GM23338 (cell line): ENCODE data around the gene SLC35F4.

Experiments
- EZH2phosphoT487 ChIP-seq: fragments of 200-600 bp; sonication (generic); IDR thresholded peaks from one replicate; pipeline ENCODE4 v1.8.1; 2018; ENCODE audit warnings: antibody characterized with exemption; ENCODE audit not compliant: unreplicated experiment
- POLR2AphosphoS5 ChIP-seq: IDR thresholded peaks from 2 replicates; pipeline ENCODE4 v1.6.1; 2016; ENCODE audit warnings: antibody characterized with exemption, low read depth
- ZNF331 ChIP-seq: fragments of 250-450 bp; sonication (Bioruptor Pico); IDR thresholded peaks from 2 replicates; pipeline ENCODE4 v1.5.0; 2020; ENCODE audit warnings: low read depth, mild to moderate bottlenecking, moderate library complexity
- TF ChIP-seq, protein P1 (sequence below): IDR thresholded peaks from one replicate; pipeline ENCODE4 v1.6.1; 2018; ENCODE audit warnings: antibody characterized with exemption; ENCODE audit not compliant: unreplicated experiment
- TF ChIP-seq, protein P2 (sequence below), 2 experiments: fragments of 200-600 bp in 1 of 2; sonication (generic) in 1 of 2; conservative IDR thresholded peaks; 2 replicates each; pipeline versions ENCODE4 v1.5.1 to v1.6.1; 2016 to 2017; ENCODE audit warnings: antibody characterized with exemption in 2 of 2, low read depth in 2 of 2, mild to moderate bottlenecking in 2 of 2, moderate library complexity in 1 of 2

DNA sequence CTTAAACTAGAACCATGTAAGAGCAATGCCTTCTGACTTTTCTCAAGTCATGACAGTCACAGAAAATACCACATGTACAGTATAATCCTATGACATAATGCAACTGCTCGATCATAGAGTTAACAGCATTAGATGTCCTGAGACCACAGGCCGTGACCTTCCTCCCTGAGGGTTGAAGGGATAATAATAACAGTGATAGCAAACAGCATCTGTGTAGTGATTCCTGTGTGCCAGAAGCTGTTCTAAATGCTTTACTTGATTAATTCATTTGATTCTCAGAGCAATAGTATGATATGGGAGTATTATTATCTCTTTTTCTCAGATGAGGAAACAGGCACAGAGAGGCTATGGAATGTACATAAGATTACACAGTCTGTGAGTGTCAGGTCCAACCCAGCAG is 53.2 kb downstream of the SLC35F4 start:
- TF ChIP-seq, protein P1, sequence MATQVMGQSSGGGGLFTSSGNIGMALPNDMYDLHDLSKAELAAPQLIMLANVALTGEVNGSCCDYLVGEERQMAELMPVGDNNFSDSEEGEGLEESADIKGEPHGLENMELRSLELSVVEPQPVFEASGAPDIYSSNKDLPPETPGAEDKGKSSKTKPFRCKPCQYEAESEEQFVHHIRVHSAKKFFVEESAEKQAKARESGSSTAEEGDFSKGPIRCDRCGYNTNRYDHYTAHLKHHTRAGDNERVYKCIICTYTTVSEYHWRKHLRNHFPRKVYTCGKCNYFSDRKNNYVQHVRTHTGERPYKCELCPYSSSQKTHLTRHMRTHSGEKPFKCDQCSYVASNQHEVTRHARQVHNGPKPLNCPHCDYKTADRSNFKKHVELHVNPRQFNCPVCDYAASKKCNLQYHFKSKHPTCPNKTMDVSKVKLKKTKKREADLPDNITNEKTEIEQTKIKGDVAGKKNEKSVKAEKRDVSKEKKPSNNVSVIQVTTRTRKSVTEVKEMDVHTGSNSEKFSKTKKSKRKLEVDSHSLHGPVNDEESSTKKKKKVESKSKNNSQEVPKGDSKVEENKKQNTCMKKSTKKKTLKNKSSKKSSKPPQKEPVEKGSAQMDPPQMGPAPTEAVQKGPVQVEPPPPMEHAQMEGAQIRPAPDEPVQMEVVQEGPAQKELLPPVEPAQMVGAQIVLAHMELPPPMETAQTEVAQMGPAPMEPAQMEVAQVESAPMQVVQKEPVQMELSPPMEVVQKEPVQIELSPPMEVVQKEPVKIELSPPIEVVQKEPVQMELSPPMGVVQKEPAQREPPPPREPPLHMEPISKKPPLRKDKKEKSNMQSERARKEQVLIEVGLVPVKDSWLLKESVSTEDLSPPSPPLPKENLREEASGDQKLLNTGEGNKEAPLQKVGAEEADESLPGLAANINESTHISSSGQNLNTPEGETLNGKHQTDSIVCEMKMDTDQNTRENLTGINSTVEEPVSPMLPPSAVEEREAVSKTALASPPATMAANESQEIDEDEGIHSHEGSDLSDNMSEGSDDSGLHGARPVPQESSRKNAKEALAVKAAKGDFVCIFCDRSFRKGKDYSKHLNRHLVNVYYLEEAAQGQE: no peak
- TF ChIP-seq, protein P2, sequence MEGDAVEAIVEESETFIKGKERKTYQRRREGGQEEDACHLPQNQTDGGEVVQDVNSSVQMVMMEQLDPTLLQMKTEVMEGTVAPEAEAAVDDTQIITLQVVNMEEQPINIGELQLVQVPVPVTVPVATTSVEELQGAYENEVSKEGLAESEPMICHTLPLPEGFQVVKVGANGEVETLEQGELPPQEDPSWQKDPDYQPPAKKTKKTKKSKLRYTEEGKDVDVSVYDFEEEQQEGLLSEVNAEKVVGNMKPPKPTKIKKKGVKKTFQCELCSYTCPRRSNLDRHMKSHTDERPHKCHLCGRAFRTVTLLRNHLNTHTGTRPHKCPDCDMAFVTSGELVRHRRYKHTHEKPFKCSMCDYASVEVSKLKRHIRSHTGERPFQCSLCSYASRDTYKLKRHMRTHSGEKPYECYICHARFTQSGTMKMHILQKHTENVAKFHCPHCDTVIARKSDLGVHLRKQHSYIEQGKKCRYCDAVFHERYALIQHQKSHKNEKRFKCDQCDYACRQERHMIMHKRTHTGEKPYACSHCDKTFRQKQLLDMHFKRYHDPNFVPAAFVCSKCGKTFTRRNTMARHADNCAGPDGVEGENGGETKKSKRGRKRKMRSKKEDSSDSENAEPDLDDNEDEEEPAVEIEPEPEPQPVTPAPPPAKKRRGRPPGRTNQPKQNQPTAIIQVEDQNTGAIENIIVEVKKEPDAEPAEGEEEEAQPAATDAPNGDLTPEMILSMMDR (conservative IDR thresholded peaks at IDR 0.05; ENCODE audit: low read depth in 2 of 2): no peak
- no peak for TF ChIP-seq EZH2phosphoT487
- no peak for TF ChIP-seq POLR2AphosphoS5
- no peak for TF ChIP-seq ZNF331 (CRISPR knock-in tag)
